GM23338 (cell line): ENCODE results near the gene PDE2A. TPM values are rescaled to one million over a fixed set of nuclear protein-coding genes. Genes with fewer than 3 reads are reported as not detected.

ENCODE experiments used
- ATAC-seq: fragments of 200-7000 bp; cut with Tn5 transposase; 3 replicates; pipeline ENCODE4 v1.9.1; 2020
- DNase-seq: peaks from one replicate; pipeline ENCODE4 v3.0.0-alpha.2; 2015; ENCODE audit warnings: low spot score
- H2AFZ ChIP-seq: fragments of 200-600 bp; sonication (generic); 2 replicates; pipeline ENCODE4 v1.8.0; 2016; ENCODE audit warnings: antibody characterized with exemption, mild to moderate bottlenecking, moderate library complexity
- H3F3A ChIP-seq: fragments of 200-600 bp; sonication (generic); replicated peaks from 2 replicates; pipeline ENCODE4 v1.8.0; 2017; ENCODE audit warnings: antibody characterized with exemption, mixed run types, low read depth
- H3K27ac ChIP-seq: fragments of 200-600 bp; sonication (generic); 2 replicates; pipeline ENCODE4 v1.6.1; 2016; ENCODE audit warnings: low read depth
- H3K27me3 ChIP-seq: fragments of 200-600 bp; sonication (generic); 2 replicates; pipeline ENCODE4 v1.8.0; 2016; ENCODE audit warnings: mild to moderate bottlenecking, mixed run types, moderate library complexity; ENCODE audit not compliant: insufficient read depth
- H3K36me3 ChIP-seq: fragments of 200-600 bp; sonication (generic); 2 replicates; pipeline ENCODE4 v1.8.0; 2016; ENCODE audit warnings: mild to moderate bottlenecking; ENCODE audit not compliant: insufficient read depth
- H3K4me1 ChIP-seq: fragments of 200-600 bp; sonication (generic); 2 replicates; pipeline ENCODE4 v1.8.0; 2016; ENCODE audit warnings: mild to moderate bottlenecking, moderate library complexity; ENCODE audit not compliant: insufficient read depth
- H3K4me2 ChIP-seq: fragments of 200-600 bp; sonication (generic); 2 replicates; pipeline ENCODE4 v1.7.1; 2017; ENCODE audit warnings: mixed run types
- H3K4me3 ChIP-seq: fragments of 200-600 bp; sonication (generic); 2 replicates; pipeline ENCODE4 v1.6.1; 2016; ENCODE audit warnings: mixed run types
- H3K79me2 ChIP-seq: fragments of 200-600 bp; sonication (generic); replicated peaks from 2 replicates; pipeline ENCODE4 v1.8.0; 2017; ENCODE audit warnings: mild to moderate bottlenecking; ENCODE audit not compliant: insufficient read depth
- H3K9me2 ChIP-seq: fragments of 200-600 bp; sonication (generic); 2 replicates; pipeline ENCODE4 v1.8.0; 2017; ENCODE audit not compliant: insufficient read depth
- H4K20me1 ChIP-seq: fragments of 200-600 bp; sonication (generic); replicated peaks from 2 replicates; pipeline ENCODE4 v1.8.0; 2017; ENCODE audit warnings: mild to moderate bottlenecking; ENCODE audit not compliant: insufficient read depth
- H3K27ac Mint-ChIP-seq: 2 replicates; pipeline ENCODE4 v1.8.0; 2020; ENCODE audit warnings: inconsistent platforms, mild to moderate bottlenecking, moderate library complexity, mixed read lengths
- H3K27me3 Mint-ChIP-seq: 3 replicates; pipeline ENCODE4 v1.8.0; 2022; ENCODE audit warnings: low read depth, mild to moderate bottlenecking, moderate library complexity, mixed read lengths, inconsistent platforms; ENCODE audit not compliant: insufficient read depth, poor library complexity
- H3K36me3 Mint-ChIP-seq: 3 replicates; pipeline ENCODE4 v1.8.0; 2021; ENCODE audit warnings: low read depth, mild to moderate bottlenecking, inconsistent platforms, moderate library complexity, mixed read lengths
- H3K4me1 Mint-ChIP-seq: 3 replicates; pipeline ENCODE4 v1.8.0; 2020; ENCODE audit warnings: mild to moderate bottlenecking, inconsistent platforms, mixed read lengths
- H3K4me3 Mint-ChIP-seq: 3 replicates; pipeline ENCODE4 v1.8.0; 2021; ENCODE audit warnings: moderate library complexity, mild to moderate bottlenecking, inconsistent platforms, mixed read lengths
- H3K9me3 Mint-ChIP-seq: 3 replicates; pipeline ENCODE4 v1.8.0; 2020; ENCODE audit warnings: moderate library complexity, mild to moderate bottlenecking, inconsistent platforms, mixed read lengths
- CREB1 ChIP-seq: fragments of 250-450 bp; sonication (Bioruptor Pico); IDR thresholded peaks from 2 replicates; pipeline ENCODE4 v1.5.0; 2020; ENCODE audit warnings: low read depth, mild to moderate bottlenecking, moderate library complexity
- JUNB ChIP-seq: IDR thresholded peaks from one replicate; pipeline ENCODE4 v1.6.1; 2016; ENCODE audit warnings: antibody characterized with exemption; ENCODE audit not compliant: unreplicated experiment
- NANOG ChIP-seq: IDR thresholded peaks from 2 replicates; pipeline ENCODE4 v1.6.1; 2016; ENCODE audit warnings: antibody characterized with exemption, borderline replicate concordance
- POLR2AphosphoS5 ChIP-seq: IDR thresholded peaks from 2 replicates; pipeline ENCODE4 v1.6.1; 2016; ENCODE audit warnings: antibody characterized with exemption, low read depth
- ZNF114 ChIP-seq: fragments of 250-450 bp; sonication (Bioruptor Pico); IDR thresholded peaks from 2 replicates; pipeline ENCODE4 v1.5.0; 2020; ENCODE audit warnings: mild to moderate bottlenecking, moderate library complexity
- ZNF331 ChIP-seq: fragments of 250-450 bp; sonication (Bioruptor Pico); IDR thresholded peaks from 2 replicates; pipeline ENCODE4 v1.5.0; 2020; ENCODE audit warnings: low read depth, mild to moderate bottlenecking, moderate library complexity
- polyA plus RNA-seq: library from polyadenylated mRNA; unstranded; fragments of >200 nt; fragmentation: Nextera tagmentation; extraction: Ambion mirVana; gene quantifications from 2 replicates; pipeline ENCODE4 v1.2.1, GENCODE V29; 2016
- total RNA-seq: library from RNA; depleted of rRNA; stranded (reverse); fragments of >200 nt; shearing (Covaris generic); gene quantifications from 2 replicates; pipeline ENCODE4 v1.2.3, GENCODE V29; 2014
- TF ChIP-seq, protein P1 (sequence below): IDR thresholded peaks from one replicate; pipeline ENCODE4 v1.6.1; 2018; ENCODE audit warnings: antibody characterized with exemption; ENCODE audit not compliant: unreplicated experiment
- TF ChIP-seq, protein P2 (sequence below): fragments of 250-450 bp; sonication (Bioruptor Pico); IDR thresholded peaks from 2 replicates; pipeline ENCODE4 v1.5.0; 2020; ENCODE audit warnings: mild to moderate bottlenecking, moderate library complexity

PDE2A gene
- total and polyA plus RNA-seq, 2 experiments from 2014 or later = 4.3 to 16.2 TPM

DNA sequence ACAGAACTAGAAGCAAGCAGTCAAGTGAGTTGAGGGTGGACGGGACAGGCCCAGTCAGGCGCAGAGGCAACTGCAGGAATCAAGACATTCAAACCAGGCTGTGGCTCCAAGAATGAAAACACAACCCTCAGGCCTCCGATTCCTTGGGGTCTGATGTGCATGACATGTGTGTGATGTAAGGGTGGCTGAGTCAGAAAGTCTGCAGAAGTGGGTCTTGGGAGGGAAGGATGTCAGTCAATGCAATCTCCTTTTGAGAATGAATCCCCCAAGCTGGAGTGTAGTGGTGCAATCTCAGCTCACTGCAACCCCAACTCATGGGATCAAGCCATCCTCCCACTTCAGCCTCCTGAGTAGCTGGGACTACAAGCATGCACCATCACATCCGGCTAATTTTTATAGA, 15.9 kb upstream of the PDE2A start (continued):
- TF ChIP-seq, protein P1, sequence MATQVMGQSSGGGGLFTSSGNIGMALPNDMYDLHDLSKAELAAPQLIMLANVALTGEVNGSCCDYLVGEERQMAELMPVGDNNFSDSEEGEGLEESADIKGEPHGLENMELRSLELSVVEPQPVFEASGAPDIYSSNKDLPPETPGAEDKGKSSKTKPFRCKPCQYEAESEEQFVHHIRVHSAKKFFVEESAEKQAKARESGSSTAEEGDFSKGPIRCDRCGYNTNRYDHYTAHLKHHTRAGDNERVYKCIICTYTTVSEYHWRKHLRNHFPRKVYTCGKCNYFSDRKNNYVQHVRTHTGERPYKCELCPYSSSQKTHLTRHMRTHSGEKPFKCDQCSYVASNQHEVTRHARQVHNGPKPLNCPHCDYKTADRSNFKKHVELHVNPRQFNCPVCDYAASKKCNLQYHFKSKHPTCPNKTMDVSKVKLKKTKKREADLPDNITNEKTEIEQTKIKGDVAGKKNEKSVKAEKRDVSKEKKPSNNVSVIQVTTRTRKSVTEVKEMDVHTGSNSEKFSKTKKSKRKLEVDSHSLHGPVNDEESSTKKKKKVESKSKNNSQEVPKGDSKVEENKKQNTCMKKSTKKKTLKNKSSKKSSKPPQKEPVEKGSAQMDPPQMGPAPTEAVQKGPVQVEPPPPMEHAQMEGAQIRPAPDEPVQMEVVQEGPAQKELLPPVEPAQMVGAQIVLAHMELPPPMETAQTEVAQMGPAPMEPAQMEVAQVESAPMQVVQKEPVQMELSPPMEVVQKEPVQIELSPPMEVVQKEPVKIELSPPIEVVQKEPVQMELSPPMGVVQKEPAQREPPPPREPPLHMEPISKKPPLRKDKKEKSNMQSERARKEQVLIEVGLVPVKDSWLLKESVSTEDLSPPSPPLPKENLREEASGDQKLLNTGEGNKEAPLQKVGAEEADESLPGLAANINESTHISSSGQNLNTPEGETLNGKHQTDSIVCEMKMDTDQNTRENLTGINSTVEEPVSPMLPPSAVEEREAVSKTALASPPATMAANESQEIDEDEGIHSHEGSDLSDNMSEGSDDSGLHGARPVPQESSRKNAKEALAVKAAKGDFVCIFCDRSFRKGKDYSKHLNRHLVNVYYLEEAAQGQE = no peak
- no peak for TF ChIP-seq POLR2AphosphoS5
- TF ChIP-seq ZNF331 (CRISPR knock-in tag) = no peak
- TF ChIP-seq JUNB = no peak
- TF ChIP-seq, protein P2, sequence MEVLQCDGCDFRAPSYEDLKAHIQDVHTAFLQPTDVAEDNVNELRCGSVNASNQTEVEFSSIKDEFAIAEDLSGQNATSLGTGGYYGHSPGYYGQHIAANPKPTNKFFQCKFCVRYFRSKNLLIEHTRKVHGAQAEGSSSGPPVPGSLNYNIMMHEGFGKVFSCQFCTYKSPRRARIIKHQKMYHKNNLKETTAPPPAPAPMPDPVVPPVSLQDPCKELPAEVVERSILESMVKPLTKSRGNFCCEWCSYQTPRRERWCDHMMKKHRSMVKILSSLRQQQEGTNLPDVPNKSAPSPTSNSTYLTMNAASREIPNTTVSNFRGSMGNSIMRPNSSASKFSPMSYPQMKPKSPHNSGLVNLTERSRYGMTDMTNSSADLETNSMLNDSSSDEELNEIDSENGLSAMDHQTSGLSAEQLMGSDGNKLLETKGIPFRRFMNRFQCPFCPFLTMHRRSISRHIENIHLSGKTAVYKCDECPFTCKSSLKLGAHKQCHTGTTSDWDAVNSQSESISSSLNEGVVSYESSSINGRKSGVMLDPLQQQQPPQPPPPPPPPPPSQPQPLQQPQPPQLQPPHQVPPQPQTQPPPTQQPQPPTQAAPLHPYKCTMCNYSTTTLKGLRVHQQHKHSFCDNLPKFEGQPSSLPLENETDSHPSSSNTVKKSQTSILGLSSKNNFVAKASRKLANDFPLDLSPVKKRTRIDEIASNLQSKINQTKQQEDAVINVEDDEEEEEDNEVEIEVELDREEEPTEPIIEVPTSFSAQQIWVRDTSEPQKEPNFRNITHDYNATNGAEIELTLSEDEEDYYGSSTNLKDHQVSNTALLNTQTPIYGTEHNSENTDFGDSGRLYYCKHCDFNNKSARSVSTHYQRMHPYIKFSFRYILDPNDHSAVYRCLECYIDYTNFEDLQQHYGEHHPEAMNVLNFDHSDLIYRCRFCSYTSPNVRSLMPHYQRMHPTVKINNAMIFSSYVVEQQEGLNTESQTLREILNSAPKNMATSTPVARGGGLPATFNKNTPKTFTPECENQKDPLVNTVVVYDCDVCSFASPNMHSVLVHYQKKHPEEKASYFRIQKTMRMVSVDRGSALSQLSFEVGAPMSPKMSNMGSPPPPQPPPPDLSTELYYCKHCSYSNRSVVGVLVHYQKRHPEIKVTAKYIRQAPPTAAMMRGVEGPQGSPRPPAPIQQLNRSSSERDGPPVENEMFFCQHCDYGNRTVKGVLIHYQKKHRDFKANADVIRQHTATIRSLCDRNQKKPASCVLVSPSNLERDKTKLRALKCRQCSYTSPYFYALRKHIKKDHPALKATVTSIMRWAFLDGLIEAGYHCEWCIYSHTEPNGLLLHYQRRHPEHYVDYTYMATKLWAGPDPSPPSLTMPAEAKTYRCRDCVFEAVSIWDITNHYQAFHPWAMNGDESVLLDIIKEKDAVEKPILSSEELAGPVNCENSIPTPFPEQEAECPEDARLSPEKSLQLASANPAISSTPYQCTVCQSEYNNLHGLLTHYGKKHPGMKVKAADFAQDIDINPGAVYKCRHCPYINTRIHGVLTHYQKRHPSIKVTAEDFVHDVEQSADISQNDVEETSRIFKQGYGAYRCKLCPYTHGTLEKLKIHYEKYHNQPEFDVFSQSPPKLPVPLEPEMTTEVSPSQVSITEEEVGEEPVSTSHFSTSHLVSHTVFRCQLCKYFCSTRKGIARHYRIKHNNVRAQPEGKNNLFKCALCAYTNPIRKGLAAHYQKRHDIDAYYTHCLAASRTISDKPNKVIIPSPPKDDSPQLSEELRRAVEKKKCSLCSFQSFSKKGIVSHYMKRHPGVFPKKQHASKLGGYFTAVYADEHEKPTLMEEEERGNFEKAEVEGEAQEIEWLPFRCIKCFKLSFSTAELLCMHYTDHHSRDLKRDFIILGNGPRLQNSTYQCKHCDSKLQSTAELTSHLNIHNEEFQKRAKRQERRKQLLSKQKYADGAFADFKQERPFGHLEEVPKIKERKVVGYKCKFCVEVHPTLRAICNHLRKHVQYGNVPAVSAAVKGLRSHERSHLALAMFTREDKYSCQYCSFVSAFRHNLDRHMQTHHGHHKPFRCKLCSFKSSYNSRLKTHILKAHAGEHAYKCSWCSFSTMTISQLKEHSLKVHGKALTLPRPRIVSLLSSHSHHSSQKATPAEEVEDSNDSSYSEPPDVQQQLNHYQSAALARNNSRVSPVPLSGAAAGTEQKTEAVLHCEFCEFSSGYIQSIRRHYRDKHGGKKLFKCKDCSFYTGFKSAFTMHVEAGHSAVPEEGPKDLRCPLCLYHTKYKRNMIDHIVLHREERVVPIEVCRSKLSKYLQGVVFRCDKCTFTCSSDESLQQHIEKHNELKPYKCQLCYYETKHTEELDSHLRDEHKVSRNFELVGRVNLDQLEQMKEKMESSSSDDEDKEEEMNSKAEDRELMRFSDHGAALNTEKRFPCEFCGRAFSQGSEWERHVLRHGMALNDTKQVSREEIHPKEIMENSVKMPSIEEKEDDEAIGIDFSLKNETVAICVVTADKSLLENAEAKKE (CRISPR knock-in tag) = no peak

DNA sequence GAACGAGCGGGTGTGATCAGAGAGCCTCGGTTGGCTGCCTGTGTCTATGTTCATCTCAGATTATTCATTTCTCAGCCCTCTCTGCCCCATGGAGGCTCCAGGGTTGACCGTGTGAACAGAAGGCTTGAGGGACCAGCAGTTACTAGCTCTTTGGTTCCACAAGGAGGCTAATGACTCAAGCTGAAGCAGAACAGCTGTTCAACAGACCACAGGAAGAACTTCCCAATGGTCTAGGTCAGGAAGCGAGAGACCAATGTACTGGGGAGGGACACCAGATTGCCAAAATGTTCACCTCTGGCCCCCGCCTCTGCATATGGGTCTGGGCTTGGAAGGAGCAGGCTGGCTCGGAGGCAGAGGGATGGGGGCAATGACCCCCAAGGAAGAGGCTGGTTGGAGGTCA, 14.7 kb upstream of the PDE2A start:
- DNase-seq (no peak), ATAC-seq (no peak)
- H3K79me2 ChIP-seq = no peaks in the 10 kb centered on the region
- Mint-ChIP-seq H3K4me3 (no peak overlapping the region), H3K9me3 (no peaks in the 10 kb centered on the region), H3K27ac (no peak overlapping the region), H3K4me1 (no peaks in the 10 kb centered on the region), H3K36me3 (peaks cover 20% of the 10 kb centered on the region), H3K27me3 (peaks cover 10% of the 10 kb centered on the region)
- no peak overlapping the region for H3K27ac ChIP-seq
- H2AFZ ChIP-seq = no peak overlapping the region
- H3K36me3 ChIP-seq = no peaks in the 10 kb centered on the region; the same call in 1 of the 2 replicates
- H3K4me1 ChIP-seq = no peaks in the 10 kb centered on the region
- H3F3A ChIP-seq = no peaks in the 10 kb centered on the region
- no peaks in the 10 kb centered on the region for H4K20me1 ChIP-seq
- H3K4me3 ChIP-seq = no peak overlapping the region
- H3K4me2 ChIP-seq = no peak overlapping the region
- H3K9me2 ChIP-seq = no peaks in the 10 kb centered on the region
- no peaks in the 10 kb centered on the region for H3K27me3 ChIP-seq
- TF ChIP-seq, protein P1 = no peak
- no peak for TF ChIP-seq ZNF114 (CRISPR knock-in tag)
- no peak for TF ChIP-seq CREB1
- no peak for TF ChIP-seq JUNB
- TF ChIP-seq NANOG = no peak
